Measurements from ENCODE around the gene NBEAL2.
"Not testable (repeated sequence)": the region's sequence is repeated elsewhere in the genome, so short reads cannot be mapped to it uniquely, and the experiment has no call there.

Gene NBEAL2

DNA sequence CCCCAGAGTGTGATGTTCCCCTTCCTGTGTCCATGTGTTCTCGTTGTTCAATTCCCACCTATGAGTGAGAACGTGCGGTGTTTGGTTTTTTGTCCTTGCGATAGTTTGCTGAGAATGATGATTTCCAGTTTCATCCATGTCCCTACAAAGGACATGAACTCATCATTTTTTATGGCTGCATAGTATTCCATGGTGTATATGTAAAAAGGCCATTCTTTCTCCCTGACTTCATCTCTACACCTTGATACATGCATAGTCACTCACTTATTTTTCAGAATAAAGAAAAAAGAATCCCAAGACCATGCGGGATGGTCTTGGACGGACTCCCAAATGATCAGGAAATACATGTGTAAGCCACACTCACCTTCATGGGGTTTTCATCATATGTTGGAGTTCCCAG lies 57.8 kb downstream of the NBEAL2 start:
- DNase-seq (ENCODE audit: low read depth in 4 of 4, low spot score in 1 of 4), result not testable (repeated sequence)

DNA sequence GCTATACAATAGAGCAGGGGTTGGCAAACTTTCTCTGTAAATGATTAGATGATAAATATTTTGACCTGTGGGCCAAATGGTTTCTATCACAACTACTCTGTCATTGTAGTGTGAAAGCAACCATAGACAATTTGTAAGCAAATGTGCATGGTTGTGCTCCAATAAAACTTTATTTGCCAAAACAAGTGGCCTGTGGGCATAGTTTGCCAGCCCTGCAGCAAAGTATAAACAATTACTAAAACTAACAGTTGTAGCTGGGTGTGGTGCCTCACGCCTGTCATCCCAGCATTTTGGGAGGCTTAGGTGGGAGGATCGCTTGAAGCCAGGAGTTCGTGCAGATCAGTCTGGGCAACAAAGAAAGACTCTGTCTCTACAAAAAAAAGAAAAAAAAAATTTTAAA lies 61.6 kb downstream of the NBEAL2 start:
- no peak for DNase-seq (ENCODE audit: low read depth in 4 of 4, low spot score in 1 of 4)

DNA sequence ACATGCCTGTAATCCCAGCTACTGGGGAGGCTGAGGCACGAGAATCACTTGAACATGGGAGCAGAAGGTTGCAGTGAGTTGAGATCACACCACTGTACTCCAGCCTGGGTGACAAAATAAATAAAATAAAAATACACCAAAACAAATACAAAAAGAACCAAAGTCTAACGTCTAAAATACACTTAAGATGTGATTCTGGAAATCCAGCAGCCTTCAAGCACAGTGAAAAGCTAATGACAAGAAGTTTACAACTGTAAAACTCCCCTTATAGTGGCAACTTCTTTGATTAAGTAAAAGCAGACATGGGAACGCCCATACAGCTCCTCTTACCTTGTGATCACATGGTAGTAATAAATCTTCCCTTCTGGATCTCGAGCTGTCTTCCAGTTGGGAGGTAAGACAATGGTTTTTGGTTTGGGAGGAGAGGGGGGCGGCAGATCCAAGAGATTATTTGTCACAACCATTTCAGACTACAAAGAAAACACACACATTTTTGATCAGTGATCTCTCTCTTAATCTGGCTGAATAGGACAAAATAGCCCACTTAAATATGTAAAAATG lies 62.8 kb downstream of the NBEAL2 start:
- no peak for DNase-seq (ENCODE audit: low read depth in 4 of 4, low spot score in 1 of 4)

DNA sequence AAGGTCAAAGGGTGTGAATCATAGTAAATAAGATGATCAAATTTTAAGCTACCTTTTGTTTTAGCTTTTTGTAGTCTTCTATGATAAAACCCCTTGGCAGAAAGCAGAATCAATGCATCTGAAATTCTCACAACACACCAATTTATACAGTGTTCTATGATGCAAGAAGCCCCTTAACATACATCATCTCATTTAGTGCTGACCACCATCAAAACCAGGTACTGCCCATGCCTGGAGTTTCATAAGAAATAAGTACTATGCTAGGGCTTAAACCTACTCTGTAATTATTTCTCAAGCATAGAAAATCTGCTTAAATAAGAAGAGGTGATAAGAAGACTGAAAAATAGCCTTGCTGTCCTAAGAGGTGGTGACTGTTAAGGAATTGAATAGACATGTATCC lies 67.6 kb downstream of the NBEAL2 start:
- no peak for DNase-seq (ENCODE audit: low read depth in 4 of 4, low spot score in 1 of 4)

DNA sequence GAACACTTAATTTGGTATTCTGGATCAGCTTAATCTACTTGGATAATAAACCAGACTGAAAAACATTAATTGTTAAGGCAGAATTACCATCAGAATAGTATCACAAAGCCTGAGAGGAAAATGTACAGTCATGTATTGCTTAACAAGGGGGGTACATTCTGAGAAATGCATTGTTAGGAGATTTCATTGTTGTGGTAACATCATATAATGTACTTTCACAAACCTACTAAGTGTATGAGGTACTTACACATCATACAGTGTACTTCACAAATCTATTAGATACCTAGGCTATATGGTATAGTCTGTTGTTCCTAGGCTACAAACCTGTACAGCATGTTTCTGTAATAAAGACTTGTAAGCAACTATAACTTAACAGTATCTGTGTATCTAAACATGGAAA lies 68.2 kb downstream of the NBEAL2 start:
- no peak for DNase-seq (ENCODE audit: low read depth in 4 of 4, low spot score in 1 of 4)

DNA sequence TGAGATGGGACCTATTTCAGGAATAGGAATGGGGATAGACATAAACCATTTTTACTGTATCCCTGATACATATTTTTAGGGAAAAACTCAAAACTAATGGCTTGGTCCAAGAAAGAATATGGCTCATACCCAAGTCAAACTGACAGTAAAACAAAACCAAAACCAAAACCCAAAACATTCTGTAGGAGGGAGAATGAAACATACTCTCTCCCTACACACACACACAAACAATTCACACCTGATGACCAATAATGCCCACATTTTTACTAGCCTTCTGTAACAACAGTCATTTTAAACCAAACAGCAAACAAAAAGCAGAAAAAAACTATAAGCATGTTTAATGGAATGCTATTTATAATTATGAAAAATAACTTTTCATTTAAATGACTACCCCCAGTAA lies 74.9 kb downstream of the NBEAL2 start:
- no peak for DNase-seq (ENCODE audit: low read depth in 4 of 4, low spot score in 1 of 4)

DNA sequence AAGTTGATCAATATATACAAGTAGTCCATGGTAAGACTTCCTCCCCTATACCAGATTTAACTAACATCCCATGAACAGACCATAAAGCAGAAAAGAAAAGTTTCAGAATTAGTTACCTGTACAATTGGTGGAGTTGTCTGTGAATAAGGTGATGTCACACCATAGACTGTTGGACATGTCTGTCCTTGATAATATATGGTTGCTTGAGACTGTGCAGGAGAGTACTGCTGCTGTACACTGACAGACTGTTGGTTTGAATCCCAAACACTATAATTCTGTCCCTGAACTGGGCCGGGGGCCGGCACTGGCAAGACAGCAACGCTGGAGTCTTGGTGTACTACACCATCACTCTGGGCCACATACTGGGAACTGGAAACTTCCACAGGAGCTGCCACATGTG lies 77.2 kb downstream of the NBEAL2 start:
- no peak for DNase-seq (ENCODE audit: low read depth in 4 of 4, low spot score in 1 of 4)

DNA sequence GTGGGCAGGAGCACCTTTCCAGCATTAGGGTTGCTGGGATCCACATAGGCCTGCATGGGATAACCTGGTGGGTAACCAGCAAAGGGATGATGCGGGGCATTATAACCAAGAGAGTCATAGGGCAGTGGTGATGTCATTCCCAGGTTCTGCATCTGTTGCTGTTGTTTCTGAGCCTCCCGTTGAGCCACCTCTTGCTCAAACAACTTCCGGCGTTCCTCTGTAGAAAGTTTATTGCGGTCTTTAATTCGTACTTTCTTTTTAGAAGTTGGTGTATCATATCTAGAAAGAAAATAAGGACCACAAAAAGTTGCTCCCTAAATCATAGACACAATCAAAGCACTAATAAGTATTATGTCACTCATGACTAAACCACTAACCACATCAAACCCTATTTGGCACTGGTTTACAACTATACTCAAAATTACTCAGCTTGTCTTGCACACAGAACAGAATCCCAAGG lies 77.8 kb downstream of the NBEAL2 start:
- DNase-seq (ENCODE audit: low read depth in 4 of 4, low spot score in 1 of 4), result peak in 3 of 4 experiments; percentile 15 to 30 (median 17)

Data from stimulated activated CD4-positive, alpha-beta T cell treated with anti-CD3 and anti-CD28 coated beads, Interleukin-1b, Interleukin-23, amount 100 ng/mL, for 24 hours (primary cell).